Measurements from ENCODE around the gene PSMA7.
A peak's percentile ranks its signal among the peaks of the same experiment; 100 is the strongest.

Gene PSMA7

DNA sequence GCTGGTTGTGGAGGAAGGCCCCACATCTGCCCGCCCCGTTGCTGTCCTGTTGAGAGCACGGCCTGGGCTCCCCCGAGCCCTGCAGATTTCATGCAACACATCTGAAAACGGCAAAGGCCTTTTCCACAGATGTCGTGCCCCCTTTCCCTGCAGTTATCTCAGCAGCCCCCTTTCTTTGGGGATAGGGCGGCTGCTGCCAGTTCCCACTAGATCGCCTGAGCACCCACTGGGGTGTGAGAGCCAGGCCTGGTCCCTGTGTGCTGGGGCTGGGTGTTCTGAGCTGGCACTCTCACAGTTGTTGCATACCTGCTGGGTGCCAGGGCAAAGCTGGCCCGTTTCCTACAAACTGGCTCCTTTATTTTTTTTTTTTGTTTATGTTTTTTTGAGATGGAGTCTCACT is 27.3 kb upstream of the PSMA7 start:
- no peak for DNase-seq

DNA sequence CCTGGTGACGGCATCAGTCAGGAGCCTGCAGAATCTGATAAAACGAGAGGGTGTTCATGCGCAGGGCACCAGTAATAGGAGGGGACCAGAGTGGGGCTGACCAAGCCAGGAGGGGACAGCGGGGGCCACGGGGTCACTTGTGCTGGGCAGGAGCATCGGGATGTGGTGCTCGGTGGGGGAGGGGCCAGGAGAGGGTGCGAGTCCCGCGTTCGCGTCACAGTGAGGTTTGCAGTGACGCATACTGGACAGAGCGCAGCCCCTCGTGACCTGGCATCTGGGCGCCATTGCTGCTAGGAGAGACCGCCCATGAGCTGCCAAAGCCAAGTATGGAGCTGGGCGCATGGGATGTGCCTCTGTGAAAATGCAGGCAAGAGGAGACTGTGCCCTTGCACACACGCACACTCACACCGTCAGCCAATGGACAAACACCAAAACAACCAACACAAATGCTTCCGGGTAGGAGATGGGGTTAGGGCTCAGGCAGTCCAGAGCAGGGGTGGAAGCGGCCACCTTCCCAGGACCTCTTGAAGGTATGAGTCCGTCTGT is 25.8 kb upstream of the PSMA7 start:
- DNase-seq: no peak

DNA sequence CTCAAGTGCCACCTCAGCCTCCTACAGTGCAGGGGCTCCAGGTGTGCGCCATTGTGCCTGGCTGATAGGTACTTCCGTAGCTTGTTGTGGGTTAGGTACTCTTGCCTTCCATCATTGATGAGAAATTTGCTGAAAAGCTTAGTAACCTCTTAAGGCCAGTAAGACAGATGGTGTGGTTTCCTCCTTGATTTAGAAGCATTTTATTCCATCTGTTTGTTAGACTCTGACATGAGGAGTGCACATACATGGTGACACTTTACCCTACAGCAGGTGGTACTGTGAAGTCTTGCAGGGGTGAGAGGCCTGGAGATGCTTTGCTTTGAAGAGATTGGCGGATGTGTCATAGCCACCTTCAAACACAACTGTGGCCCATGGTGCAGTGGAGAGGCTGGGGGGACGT is 24.9 kb upstream of the PSMA7 start:
- DNase-seq: peak; percentile 97

DNA sequence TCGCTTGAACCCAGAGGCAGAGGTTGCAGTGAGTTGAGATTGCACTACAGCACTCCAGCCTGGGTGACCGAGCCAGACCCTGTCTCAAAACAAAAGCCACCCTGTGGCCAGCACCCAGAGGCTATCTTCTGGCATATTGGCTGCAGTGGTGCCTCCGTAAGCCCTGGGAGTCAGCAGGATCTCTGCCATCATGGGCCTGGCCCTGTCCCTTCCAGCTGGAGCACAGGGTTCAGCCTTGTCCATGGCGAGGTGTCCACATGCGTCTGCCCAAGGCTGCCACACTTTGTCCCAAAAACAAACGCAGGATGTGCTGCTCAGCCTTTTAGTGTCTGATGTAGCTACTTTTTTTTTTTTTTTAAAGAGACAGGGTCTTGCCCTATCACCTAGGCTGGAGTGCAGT is 24.3 kb upstream of the PSMA7 start:
- no peak for DNase-seq

DNA sequence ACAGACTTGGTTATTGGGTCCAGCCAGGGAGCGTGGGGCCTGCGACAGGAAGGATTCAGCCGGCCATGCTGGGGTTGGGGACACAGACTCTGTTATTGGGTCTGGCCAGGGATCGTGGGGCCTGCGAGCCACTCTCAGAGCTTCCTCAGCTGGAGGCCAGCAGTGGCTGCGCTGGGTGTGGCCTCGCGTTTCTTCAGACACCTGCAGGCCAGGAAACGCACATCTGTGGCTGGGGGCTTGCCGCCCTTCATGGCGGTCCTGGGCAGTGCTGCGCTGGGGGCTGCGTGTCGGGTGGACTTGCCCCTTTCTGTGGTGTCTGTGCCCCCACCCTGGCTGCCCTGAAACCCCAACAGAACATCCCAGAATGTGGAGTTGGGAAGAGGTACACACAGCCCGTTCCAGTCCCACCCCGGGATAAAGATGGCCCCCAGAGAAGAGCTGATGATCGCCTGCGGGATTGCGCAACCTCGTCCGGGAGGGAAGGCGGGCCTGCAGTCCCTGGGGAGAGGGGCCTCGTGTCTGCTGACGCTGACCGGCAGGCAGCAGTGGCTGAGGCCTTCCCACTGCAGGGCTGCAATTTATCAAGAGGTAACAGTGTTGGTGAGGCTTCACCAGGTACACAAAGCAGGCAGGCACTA is 22.7 kb upstream of the PSMA7 start:
- no peak for DNase-seq

DNA sequence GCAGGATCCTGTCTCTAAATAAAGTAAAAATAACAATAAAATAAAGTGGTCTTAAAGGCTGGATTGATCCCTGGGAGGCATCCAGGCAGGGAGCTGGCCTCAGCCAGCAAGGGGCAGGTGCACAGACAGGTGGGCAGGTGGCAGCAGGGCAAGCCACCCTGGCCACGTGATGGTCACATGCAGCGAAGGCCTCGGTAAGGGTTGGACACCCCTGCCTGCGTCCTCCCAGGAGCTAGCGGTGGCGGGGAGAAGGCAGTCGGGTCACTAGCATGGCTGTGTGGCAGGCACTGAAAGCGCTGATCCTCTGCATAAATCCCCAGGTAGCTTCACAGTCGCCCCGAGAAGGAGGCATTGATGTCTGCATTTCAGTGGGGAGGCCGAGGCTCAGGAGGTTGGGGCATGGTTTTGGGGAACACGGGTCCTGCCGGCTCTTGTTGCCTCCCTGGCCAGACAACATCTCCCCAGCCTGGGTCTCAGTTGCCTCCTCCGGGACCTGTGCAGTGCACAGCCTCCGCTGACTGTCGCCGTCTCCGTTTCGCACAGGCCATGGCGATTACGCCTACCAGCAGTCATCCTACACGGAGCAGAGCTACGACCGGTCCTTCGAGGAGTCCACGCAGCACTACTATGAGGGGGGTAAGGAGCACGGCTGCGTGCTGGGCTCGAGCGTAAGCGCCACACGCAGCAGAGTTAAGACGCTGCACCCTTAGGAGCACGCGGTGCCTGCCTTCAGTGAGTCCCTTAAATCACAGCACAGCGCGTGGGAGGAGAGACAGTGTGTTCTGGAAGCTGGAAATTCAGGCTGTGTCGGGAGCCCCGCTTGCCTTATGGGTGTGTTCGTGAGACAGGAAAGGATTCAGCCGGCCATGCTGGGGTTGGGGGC is 21.9 kb upstream of the PSMA7 start:
- no peak for DNase-seq

DNA sequence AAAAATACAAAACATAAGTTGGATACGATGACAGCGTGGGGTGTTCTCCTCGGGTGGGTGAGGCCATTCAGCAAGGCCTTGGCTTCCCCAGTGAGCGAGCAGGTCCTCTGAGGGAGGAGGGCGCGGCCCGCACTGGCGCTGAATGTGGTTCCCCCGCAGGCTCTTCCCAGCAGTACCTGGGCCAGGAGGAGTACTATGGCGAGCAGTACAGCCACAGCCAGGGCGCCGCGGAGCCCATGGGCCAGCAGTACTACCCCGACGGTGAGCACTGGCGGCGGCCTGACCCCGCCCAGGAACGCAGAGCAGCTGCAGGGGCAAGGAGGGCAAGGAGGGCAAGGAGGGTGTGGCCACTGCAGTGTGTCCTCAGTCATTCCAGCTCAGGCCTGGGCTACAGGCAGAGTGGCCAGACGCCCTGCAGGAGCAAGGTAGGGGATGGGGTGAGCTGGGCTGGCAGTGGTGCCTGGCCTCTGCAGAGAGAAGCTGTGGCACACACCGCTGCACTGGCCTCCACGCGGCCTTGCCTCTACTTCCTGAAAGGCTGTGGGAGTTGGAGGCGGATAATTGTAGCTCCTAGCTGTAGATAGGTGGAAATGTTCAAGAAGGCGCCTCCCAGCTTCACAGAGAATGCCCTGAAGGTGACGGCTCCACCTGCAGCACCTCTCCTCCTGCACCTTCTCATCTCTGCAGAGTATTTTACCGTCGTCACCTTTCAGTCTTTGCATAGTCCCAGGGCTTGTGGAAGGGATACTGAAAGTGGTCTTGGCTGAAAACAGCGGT is 21.0 kb upstream of the PSMA7 start:
- no peak for DNase-seq

DNA sequence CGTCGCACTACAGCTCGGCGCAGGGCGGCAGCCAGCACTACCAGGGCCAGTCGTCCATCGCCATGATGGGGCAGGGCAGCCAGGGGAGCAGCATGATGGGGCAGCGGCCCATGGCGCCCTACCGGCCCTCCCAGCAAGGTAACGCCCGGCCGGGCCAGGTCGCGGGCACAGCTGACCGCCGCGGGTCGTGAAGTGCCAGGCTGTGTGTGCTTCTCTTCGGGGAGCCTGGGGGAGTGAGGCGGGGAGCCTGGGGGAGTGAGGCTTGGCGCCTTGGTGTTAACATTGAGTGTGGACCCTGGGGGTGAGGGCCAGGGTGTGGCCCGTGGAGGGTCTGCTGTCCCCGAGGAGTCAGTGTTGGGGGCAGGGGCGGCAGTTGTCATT is 20.3 kb upstream of the PSMA7 start:
- no peak for DNase-seq

DNA sequence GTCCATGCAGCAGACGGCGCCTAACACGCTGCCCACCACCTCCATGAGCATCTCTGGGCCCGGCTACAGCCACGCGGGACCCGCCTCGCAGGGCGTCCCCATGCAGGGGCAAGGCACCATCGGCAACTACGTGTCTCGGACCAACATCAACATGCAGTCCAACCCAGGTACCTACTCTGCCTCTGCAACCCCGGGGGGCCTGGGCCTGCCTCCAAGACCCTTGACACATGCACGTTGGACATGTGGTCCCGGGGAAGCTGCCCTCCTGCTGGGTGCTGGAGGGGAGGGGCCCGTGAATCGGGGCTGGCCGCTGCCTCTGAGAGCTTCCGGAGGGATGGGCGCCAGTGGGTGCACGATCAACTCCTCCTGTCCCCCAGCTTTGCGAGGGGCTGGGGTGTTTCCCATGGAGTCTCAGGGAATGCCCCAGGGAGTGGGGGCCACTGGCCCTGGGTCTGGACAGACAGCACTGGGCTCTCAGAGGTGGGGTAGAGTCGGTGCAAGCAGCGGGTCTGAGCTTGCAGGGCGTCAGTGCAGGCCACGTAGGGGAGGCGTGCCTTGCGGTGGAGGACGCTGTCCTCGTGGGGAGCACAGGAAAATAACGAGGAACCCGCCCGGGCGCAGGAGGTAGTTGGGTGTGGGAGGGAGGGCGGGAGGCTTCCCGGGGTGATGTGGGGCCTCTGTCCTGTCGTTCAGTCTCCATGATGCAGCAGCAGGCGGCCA is 19.7 kb upstream of the PSMA7 start:
- no peak for DNase-seq

DNA sequence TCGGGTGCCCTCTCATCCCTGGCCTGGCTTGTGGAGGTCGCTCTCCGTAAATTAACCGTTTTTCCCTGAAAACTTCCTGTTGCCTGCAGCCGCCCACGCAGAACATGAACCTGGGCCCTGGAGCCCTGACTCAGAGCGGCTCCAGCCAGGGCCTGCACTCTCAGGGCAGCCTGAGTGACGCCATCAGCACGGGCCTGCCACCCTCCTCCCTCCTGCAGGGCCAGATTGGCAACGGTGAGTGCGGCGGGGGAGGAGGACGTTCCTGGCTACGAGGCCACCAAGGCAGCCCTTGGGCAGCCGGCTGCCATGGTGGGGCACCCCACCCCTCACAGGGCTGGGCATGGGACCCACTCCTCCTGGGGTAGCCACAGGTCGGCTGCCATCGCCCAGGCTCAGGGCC is 18.2 kb upstream of the PSMA7 start:
- DNase-seq: no peak

DNA sequence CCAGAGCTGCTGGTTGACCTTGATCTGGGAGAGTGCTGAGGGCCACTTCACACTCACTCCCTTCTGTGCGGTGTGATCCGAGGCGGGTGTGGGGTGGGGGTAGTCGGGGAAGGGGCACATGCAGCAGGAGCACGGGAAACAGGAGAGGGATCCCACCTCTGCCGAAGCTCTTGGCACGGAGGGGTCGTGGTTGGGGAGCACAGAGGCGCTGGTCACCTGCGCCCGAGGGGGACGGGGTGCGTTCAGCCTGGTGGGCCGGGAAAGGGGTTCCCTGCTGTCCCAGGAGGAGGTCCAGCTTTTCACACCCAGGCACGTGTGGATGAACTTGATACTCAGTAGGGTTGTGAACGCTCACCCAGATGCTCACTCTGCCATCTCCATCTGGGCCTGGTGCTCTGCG is 17.7 kb upstream of the PSMA7 start:
- DNase-seq: no peak

DNA sequence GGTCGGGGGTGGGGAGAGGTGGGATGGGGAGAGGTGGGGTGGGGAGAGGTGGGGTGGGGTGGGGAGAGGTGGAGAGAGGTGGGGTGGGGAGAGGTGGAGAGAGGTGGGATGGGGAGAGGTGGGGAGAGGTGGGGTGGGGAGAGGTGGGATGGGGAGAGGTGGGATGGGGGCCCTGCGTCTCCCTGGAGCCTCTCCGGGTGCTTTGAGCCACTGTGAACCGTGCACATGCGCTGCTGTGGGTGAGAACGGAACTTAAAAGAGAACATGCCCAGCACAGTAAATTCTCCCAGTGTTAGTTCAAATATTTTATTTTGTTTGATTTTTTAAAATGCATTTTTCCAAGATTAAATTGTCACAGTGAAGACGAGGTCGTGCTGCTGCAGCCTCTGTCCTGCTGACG is 17.1 kb upstream of the PSMA7 start:
- DNase-seq: no peak

DNA sequence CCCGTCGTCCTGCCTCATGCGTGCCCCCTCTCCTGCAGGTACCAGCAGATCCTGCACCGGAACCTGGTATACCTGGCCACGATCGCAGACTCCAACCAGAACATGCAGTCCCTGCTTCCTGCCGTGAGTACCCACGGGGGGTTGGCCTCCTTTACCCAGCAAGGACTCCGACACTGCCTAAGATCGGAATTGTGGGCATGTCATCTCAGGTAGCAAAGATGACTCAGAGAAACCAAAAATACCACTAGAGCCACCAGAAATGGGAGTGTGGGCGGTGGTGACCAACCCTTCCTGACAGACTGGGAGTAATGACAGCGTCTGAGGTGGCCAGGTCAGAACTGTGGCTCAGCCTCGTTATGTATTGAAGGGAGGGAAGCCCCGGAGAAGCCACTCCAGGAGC is 16.6 kb upstream of the PSMA7 start:
- DNase-seq: no peak

DNA sequence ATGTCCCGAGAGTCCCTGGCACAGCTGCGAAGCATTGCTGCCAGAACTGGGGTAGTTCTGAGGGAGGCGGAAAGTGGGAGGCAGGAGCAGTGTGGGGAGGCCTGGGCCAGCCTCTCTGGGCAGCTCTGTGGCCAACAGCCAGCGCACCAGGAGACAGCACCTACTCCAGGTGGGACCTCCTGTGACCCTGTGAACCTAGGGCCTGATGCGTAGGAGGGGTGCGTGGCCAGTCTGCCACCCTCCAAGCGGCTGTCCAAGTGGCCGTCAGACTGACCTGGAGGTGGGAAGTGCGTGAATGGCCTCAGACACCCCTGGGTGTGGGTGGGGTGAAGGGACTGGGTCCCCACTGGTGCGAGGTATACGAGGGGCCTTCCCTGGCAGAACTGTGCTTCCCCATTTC is 15.9 kb upstream of the PSMA7 start:
- no peak for DNase-seq

DNA sequence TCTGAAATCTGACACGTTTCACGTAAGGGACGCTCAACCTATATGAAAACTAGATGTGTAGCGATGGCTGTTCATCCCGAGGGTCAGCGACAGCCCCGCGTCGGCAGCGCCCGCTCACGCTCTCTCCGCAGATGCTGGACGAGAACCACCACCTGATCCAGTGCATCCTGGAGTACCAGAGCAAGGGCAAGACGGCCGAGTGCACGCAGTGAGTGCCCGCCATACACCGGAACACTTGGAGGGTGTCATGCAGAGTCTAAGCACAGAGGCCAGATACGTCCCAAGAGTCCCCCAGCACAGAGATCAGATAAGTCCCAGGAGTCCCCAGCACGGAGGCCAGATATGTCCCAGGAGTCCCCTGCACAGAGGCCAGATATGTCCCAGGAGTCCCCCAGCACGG is 15.3 kb upstream of the PSMA7 start:
- DNase-seq: no peak

DNA sequence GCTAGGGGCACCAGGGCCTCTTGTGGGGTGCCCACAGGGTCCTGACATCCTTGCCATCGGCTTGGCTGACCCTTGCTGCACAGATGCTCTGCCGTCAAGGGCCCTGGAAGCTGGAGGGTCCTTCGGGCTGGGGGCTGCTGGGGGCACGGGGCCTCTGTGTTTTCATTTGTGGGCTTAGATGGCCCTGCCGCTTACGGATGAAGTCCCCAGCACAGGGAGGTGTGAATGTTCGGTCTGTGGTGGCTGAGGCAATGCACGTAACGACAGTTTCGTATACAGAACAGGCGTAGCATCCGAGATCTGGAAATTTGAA is 14.8 kb upstream of the PSMA7 start:
- no peak for DNase-seq

DNA sequence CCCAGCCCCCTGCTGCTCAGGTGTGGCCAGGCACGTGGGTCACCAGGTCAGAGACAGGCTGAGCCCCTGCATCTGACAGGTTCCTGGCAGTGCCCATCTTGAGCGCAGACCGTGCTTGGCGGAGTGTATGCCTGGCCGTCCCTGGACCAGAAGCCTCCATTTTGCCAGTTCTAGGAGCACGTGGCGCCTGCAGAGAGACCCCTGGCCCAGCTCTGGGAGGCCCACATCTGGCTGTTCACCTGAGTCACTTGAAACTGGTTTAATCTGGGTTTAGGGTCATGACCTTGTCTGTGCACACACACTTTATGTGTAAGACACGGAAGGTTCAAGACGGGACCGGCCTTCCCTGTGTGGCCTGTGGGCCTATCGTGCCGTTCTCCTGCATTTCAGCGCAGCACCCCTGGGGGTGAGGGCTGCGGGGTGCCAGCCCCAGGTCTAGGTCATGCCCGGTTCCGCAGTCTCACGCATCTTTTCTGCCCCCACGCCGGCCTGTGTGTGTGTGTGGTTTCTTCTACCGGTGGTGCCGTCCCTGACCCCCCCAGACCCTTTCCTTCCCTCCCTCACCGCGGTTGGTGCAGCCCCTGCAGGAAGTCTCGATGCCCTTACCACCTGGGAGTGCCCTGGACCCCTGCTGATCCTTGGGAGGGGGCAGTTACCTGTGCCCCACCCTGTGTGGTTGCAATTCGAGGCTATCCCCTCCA is 14.3 kb upstream of the PSMA7 start:
- DNase-seq: no peak

DNA sequence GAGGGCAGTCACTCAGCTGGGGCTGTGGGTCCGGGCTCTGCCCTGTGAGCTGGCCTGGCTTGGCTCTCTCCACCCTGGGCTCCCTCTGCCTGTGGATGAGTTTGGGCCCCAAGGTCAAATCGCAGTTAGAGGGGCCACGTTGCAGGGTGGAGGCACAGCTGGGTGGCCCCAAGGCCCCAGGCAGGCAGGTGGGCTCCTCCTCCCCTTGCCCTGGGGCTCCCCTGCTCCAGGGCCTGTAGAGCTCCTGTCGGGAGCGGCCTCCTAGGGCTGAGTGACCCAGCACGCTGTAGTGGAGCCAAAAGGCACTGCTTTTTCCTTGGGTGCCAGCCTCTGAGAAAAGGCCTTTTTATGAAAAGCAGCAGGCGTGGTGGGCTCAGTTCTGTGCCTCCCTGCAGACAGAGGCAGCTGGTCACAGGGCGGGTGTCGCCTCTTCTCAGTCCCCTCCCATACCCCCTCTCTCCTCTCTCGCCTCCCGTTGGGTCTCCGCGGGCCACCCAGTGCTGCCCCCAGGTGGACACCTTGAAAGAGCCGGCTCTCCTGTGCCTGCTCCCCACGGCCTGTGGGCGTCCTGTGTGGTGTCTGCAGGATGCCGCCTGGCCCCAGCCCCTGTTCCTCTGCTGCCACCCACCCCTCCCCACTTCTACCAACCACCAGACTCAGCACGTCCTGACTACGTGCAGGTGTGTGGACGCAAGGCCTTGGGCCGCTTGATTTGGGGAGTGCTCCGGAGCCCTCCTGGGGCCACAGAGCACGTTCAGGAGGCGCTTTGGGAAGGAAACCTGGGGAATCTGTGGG is 13.6 kb upstream of the PSMA7 start:
- peak; percentile 31 for DNase-seq

DNA sequence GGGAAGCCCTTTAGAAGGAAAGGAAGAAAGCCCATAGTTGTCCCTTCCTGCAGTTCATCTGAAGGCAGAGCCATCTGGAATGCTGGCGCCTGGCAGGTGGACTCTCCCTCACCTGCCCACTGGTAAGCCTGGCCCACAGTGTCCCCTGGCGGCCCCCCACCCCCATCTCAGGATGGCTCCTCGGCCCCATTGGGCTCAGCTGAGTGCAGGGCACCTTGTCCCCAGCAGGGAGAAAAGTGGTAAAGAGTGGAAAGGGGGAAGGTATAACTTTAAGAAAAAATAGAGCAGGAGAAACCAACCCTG is 13.0 kb upstream of the PSMA7 start:
- DNase-seq: no peak

DNA sequence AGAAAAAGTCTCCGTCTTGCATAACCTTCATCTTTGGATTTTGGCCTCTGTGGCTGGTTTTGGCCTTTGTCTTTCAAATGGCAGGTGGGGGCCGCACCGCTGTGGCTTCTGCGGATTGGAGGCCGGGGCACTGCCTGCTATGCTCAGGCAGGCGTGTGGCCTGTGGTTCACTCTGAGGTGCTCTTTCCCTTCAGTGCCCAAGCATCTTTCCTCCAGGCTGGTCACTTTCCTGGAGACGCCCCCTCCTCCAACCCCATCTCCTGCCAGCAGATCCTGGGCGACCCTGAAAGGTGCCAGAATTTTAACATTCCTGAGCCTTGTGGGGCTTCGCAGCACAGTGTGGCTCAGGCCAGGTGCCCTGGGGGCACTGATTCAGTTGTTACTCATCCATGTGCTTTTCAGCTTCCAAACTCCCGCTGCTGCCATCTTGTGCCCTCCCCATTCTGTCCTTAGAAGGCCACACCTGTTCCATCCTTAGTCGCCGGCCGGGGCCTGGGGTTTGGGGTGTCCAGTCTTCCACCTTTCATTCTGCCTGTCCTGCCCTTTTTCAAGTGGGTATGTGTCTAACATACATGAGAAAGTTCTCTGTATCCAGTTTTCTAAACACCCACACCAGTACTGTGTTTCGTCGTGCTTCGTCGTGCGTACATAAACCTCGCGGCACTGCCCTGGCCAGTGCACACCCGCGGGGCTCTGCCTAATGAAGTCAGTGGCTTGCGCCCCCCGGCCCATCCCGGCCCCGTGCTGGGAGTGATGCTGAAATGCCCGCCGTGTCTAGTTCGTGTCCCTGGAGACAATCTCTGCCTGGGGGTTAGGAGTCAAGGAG is 12.4 kb upstream of the PSMA7 start:
- DNase-seq: no peak

DNA sequence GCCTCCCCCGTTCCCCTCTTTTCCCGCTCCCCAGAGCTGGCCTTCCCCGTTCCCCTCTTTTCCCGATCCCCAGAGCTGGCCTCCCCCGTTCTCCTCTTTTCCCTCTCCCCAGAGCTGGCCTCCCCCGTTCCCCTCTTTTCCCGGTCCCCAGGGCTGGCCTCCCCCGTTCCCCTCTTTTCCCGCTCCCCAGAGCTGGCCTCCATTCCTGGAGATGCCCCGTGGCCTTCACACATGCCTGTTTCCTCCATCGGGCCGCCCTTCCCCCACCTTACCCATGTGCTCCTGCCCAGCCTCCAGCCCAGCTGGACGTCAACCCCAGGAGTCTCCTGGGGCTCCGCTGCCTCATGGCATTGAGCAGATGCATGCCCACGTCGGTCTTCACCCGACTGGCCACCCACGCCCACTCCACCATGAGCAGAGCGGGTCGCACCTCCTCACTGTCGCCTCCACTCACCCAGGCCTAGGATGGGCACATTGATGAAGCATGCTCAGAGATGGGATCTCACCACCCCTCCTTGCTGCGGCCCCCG is 8.7 kb upstream of the PSMA7 start:
- DNase-seq: no peak

Measured in NCI-H2171 treated with DMSO at 0.1 percent for 48 hours (cell line).